Keratinocyte (primary cell): ENCODE data around the gene PEX5L. TPM values are rescaled to one million over a fixed set of nuclear protein-coding genes. Genes with fewer than 3 reads are reported as not detected.

Experiments
- DNase-seq: peaks from one replicate; pipeline ENCODE4 v3.0.0-alpha.2; 2011; ENCODE audit warnings: low read depth, missing footprints, low spot score
- FAIRE-seq: peaks from 2 replicates; lab custom pipeline; 2011; peaks lifted over from hg19 to GRCh38; lab: Jason Lieb, UNC
- H2AFZ ChIP-seq: 2 replicates; pipeline ENCODE4 v1.6.0; 2012; ENCODE audit warnings: low read length, control low read depth, inconsistent platforms; ENCODE audit not compliant: control insufficient read depth
- H3K27ac ChIP-seq: 2 replicates; pipeline ENCODE4 v1.5.1; 2011; ENCODE audit warnings: low read length; ENCODE audit not compliant: control insufficient read depth, insufficient read depth
- H3K27me3 ChIP-seq: 3 replicates; pipeline ENCODE4 v1.6.0; 2011; ENCODE audit warnings: low read length; ENCODE audit not compliant: control insufficient read depth, insufficient read depth; ENCODE audit errors: extremely low read depth
- H3K36me3 ChIP-seq, 2 experiments: 2 replicates in 1 of 2; 3 replicates in 1 of 2; pipeline ENCODE4 v1.5.1; 2011; ENCODE audit warnings: low read length in 2 of 2, mild to moderate bottlenecking in 1 of 2; ENCODE audit not compliant: control insufficient read depth in 2 of 2, insufficient read depth in 2 of 2; ENCODE audit errors: extremely low read depth in 1 of 2
- H3K4me1 ChIP-seq: 3 replicates; pipeline ENCODE4 v1.5.1; 2011; ENCODE audit warnings: low read length; ENCODE audit not compliant: control insufficient read depth, insufficient read depth; ENCODE audit errors: extremely low read depth
- H3K4me2 ChIP-seq: 3 replicates; pipeline ENCODE4 v1.6.0; 2011; ENCODE audit warnings: low read depth, low read length; ENCODE audit not compliant: control insufficient read depth, insufficient read depth; ENCODE audit errors: extremely low read depth
- H3K4me3 ChIP-seq, 3 experiments: fragments of 200-600 bp in 1 of 3; sonication (generic) in 1 of 3; 2 replicates in 2 of 3; 3 replicates in 1 of 3; pipeline ENCODE4 v1.5.1; 2011 to 2016; ENCODE audit warnings: low read length in 3 of 3, mild to moderate bottlenecking in 3 of 3, control low read depth in 2 of 3, inconsistent platforms in 1 of 3, low read depth in 1 of 3, mixed read lengths in 1 of 3, mixed run types in 1 of 3, moderate library complexity in 1 of 3; ENCODE audit not compliant: control insufficient read depth in 2 of 3, insufficient read depth in 2 of 3; ENCODE audit errors: extremely low read depth in 1 of 3
- H3K79me2 ChIP-seq: 2 replicates; pipeline ENCODE4 v1.6.0; 2012; ENCODE audit warnings: low read length; ENCODE audit not compliant: control insufficient read depth, insufficient read depth
- H3K9ac ChIP-seq: 3 replicates; pipeline ENCODE4 v1.6.0; 2011; ENCODE audit warnings: low read length; ENCODE audit not compliant: control insufficient read depth, insufficient read depth; ENCODE audit errors: extremely low read depth
- H3K9me1 ChIP-seq: 3 replicates; pipeline ENCODE4 v1.6.0; 2011; ENCODE audit warnings: low read length; ENCODE audit not compliant: control insufficient read depth, insufficient read depth; ENCODE audit errors: extremely low read depth
- H3K9me3 ChIP-seq: 2 replicates; pipeline ENCODE4 v1.5.1; 2012; ENCODE audit warnings: low read depth, low read length; ENCODE audit not compliant: control insufficient read depth
- H4K20me1 ChIP-seq: 3 replicates; pipeline ENCODE4 v1.6.0; 2011; ENCODE audit warnings: low read length; ENCODE audit not compliant: control insufficient read depth, insufficient read depth; ENCODE audit errors: extremely low read depth
- EZH2 ChIP-seq: IDR thresholded peaks from one replicate; pipeline ENCODE4 v1.6.1; 2012; ENCODE audit warnings: inconsistent platforms, mild to moderate bottlenecking, low read length, moderate library complexity
- dilution Hi-C: fragments of 300-500 bp; cut with MboI; formaldehyde crosslinking; loops from one replicate; pipeline ENCODE4 v1.7.0; 2020; ENCODE audit warnings: low sequenced_read_pairs; ENCODE audit not compliant: extremely low pct_ligation_motif_present
- polyA plus RNA-seq, 5 experiments: library from polyadenylated mRNA; depleted of rRNA in 3 of 5; stranded (reverse) in 3 of 5; stranded (forward) in 1 of 5; unstranded in 1 of 5; fragments of >200 nt; gene quantifications; 1 replicate in 1 of 5; 2 replicates in 3 of 5; 3 replicates in 1 of 5; pipeline versions ENCODE4 v1.2.1 to v1.2.3, GENCODE V29; 2011 to 2012; ENCODE audit warnings: missing spikeins in 2 of 5, low read depth in 1 of 5, low replicate concordance in 1 of 5
- TF ChIP-seq, protein P1 (sequence below), 3 experiments: IDR thresholded peaks in 1 of 3; conservative IDR thresholded peaks in 1 of 3; optimal IDR thresholded peaks in 1 of 3; 2 replicates in 2 of 3; 3 replicates in 1 of 3; pipeline versions ENCODE3 to v1.5.1; 2011; ENCODE audit warnings: low read length in 3 of 3, mild to moderate bottlenecking in 3 of 3, moderate library complexity in 2 of 3, control low read depth in 1 of 3, inconsistent platforms in 1 of 3; ENCODE audit not compliant: insufficient read depth in 2 of 3; ENCODE audit errors: extremely low read depth in 1 of 3

PEX5L gene
- polyA plus RNA-seq, 1 donor (not counting 4 experiments of a cell fraction or from before 2014, with no cell fraction given) = 0.92 TPM

- Histone ChIP-seq H3K79me2 (no peaks in the 10 kb centered on the region), H3K9me1 (no peaks in the 10 kb centered on the region), H3K9ac (no peak overlapping the region), H2AFZ (no peak overlapping the region), H4K20me1 (no peaks in the 10 kb centered on the region), H3K4me3 (no peak overlapping the region), H3K27ac (no peak overlapping the region), H3K9me3 (no peaks in the 10 kb centered on the region), H3K36me3 (no peaks in the 10 kb centered on the region), H3K27me3 (no peaks in the 10 kb centered on the region), H3K4me2 (no peak overlapping the region), H3K4me1 (no peaks in the 10 kb centered on the region)
- dilution Hi-C loops = no loop called here
- FAIRE-seq (no peak), DNase-seq (no peak)
- TF ChIP-seq, protein P1, sequence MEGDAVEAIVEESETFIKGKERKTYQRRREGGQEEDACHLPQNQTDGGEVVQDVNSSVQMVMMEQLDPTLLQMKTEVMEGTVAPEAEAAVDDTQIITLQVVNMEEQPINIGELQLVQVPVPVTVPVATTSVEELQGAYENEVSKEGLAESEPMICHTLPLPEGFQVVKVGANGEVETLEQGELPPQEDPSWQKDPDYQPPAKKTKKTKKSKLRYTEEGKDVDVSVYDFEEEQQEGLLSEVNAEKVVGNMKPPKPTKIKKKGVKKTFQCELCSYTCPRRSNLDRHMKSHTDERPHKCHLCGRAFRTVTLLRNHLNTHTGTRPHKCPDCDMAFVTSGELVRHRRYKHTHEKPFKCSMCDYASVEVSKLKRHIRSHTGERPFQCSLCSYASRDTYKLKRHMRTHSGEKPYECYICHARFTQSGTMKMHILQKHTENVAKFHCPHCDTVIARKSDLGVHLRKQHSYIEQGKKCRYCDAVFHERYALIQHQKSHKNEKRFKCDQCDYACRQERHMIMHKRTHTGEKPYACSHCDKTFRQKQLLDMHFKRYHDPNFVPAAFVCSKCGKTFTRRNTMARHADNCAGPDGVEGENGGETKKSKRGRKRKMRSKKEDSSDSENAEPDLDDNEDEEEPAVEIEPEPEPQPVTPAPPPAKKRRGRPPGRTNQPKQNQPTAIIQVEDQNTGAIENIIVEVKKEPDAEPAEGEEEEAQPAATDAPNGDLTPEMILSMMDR (optimal IDR thresholded peaks at IDR 0.05 in 1 of 3, IDR thresholded peaks at IDR 0.05 in 1 of 3, conservative IDR thresholded peaks at IDR 0.05 in 1 of 3; ENCODE audit: extremely low read depth in 1 of 3, insufficient read depth in 2 of 3, low read length in 3 of 3) = no peak
- no peak for TF ChIP-seq EZH2
Measured at GRCh38 chr3:180049391-180049790, 12.7 kb upstream of the PEX5L start.

DNA sequence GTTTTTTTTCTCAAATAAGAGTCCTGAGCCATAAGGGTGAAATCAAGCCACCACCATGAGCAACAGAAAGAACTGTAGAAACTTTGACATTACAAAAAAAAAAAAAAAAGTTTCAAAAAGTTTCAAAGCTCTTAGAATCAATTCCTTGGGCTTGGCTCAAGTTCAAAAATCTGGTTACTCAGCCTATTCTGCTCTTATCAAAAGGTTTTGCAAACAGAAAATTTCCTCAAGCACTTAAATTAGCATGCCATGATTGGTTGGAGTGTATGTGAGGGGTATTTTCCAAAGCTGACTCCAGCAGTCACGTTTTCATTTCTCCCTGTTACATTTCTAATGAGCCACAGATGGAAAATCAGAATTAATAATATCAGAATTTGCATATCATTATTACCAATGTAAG lies 12.1 kb upstream of the PEX5L start:
- Histone ChIP-seq H3K9ac (no peak overlapping the region), H3K27ac (no peak overlapping the region), H3K79me2 (no peaks in the 10 kb centered on the region), H3K27me3 (no peaks in the 10 kb centered on the region), H4K20me1 (no peaks in the 10 kb centered on the region), H2AFZ (no peak overlapping the region), H3K4me1 (no peaks in the 10 kb centered on the region), H3K4me3 (no peak overlapping the region), H3K9me3 (no peaks in the 10 kb centered on the region), H3K4me2 (no peak overlapping the region), H3K36me3 (no peaks in the 10 kb centered on the region), H3K9me1 (no peaks in the 10 kb centered on the region)
- DNase-seq (no peak), FAIRE-seq (no peak)
- dilution Hi-C loops = no loop called here
- TF ChIP-seq, protein P1 (optimal IDR thresholded peaks at IDR 0.05 in 1 of 3, IDR thresholded peaks at IDR 0.05 in 1 of 3, conservative IDR thresholded peaks at IDR 0.05 in 1 of 3; ENCODE audit: extremely low read depth in 1 of 3, insufficient read depth in 2 of 3, low read length in 3 of 3) = no peak
- TF ChIP-seq EZH2 = no peak
